ENCODE results near the gene SRC.

Gene SRC

GRCh38 chr20:37308086-37309050, 37.6 kb upstream of the SRC start:
- no peak for TF ChIP-seq CTCF (IDR thresholded peaks at IDR 0.05; ENCODE audit: low read depth, low read length, missing control alignments)
- H3K4me3 ChIP-seq (ENCODE audit: low read depth, low read length) = no peak overlapping the region
- DNase-seq (ENCODE audit: low read depth) = no peak
- in situ Hi-C loops (cut with HindIII; ENCODE audit: low sequenced_read_pairs) = no loop called here

- no peak for DNase-seq (ENCODE audit: low read depth)
- in situ Hi-C loops (cut with HindIII; ENCODE audit: low sequenced_read_pairs) = no loop called here
- no peak for TF ChIP-seq CTCF (IDR thresholded peaks at IDR 0.05; ENCODE audit: low read depth, low read length, missing control alignments)
These were observed 36.6 kb upstream of the SRC start for GRCh38 chr20:37309290-37309689.

DNA sequence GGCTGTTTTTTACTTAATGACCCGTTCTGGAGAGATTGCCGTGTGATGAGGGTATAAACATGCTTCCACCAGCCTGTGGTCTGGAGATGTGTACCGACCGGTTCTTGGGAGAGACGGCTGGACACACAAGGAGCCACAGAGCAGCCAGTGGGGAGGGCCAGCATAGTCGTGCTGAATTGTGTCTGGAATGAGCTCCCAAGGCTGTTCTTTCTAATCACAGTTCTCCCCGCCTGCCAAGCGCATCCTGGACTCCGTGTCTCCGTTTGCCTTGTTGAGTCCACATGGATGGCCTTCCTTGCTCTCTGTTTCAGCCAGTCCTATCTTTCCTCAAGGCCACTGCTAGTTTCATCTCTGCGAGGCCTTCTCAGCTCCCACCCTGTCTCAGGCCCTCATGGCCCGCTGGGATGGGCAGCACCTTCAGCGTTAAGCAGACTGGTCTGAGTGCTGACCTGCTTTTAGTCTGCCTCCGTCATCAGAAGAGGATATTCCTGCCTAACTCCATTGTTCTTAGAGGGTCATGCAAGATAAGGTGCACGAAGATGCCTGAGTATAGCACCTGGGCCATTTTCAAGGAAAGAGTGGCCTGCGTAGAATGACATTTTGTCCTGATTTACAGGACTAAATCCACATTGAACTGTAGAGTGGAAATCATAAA, 35.9 kb upstream of the SRC start:
- TF ChIP-seq CTCF (IDR thresholded peaks at IDR 0.05; ENCODE audit: low read depth, low read length, missing control alignments) = no peak
- DNase-seq (ENCODE audit: low read depth) = no peak
- H3K4me3 ChIP-seq (ENCODE audit: low read depth, low read length) = no peak overlapping the region
- in situ Hi-C loops (cut with HindIII; ENCODE audit: low sequenced_read_pairs) = no loop called here

More at GRCh38 chr20:37309290-37309689, 36.6 kb upstream of the SRC start:
- no peak overlapping the region for H3K4me3 ChIP-seq (ENCODE audit: low read depth, low read length)

GRCh38 chr20:37310951-37311350, 35.0 kb upstream of the SRC start:
- DNase-seq (ENCODE audit: low read depth) = no peak
- no peak overlapping the region for H3K4me3 ChIP-seq (ENCODE audit: low read depth, low read length)
- in situ Hi-C loops (cut with HindIII; ENCODE audit: low sequenced_read_pairs) = no loop called here
- no peak for TF ChIP-seq CTCF (IDR thresholded peaks at IDR 0.05; ENCODE audit: low read depth, low read length, missing control alignments)

DNA sequence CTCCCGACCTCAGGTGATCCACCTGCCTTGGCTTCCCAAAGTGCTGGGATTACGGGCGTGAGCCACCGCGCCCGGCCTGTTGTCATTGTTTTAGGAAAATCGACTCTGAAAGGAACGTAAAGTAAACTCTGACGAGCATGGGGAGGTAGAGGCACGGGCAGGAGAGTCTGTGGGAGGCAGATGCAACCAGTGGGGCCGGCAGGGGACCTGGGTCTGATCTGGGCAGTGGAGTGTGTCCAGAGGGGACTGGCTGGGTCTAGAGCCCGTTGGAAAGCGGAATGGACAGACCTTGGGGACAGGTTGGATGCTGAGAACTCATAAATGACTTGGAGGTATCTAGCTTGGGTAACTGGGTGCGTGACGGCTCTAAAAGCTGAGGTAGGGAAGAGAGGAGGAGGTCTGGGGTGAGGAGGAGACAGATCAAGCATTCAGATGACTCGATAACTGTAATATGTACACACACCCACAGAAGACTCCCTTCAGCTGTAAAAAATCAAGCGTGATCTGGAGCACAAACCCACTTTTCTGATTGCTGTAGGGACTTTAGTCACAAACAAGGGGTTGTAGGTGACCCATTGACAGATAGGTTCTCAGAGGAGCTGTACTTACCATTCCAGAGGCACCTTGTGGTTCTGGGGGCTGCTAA, 34.1 kb upstream of the SRC start:
- DNase-seq (ENCODE audit: low read depth) = no peak
- H3K4me3 ChIP-seq (ENCODE audit: low read depth, low read length) = no peak overlapping the region
- in situ Hi-C loops (cut with HindIII; ENCODE audit: low sequenced_read_pairs) = no loop called here
- no peak for TF ChIP-seq CTCF (IDR thresholded peaks at IDR 0.05; ENCODE audit: low read depth, low read length, missing control alignments)

GRCh38 chr20:37313546-37314091, 32.3 kb upstream of the SRC start:
- no peak for DNase-seq (ENCODE audit: low read depth)
- no peak overlapping the region for H3K4me3 ChIP-seq (ENCODE audit: low read depth, low read length)
- in situ Hi-C loops (cut with HindIII; ENCODE audit: low sequenced_read_pairs) = no loop called here
- no peak for TF ChIP-seq CTCF (IDR thresholded peaks at IDR 0.05; ENCODE audit: low read depth, low read length, missing control alignments)
